Coronary artery (tissue), 2 donors: Measurements from ENCODE around the gene VPS35L.

ENCODE experiments used
- DNase-seq: peaks from one replicate; pipeline ENCODE4 v3.0.0-alpha.2; 2017; ENCODE audit warnings: low spot score
- H3K27ac ChIP-seq, 2 donors: fragments of 200-600 bp; sonication (generic); one replicate each; pipeline ENCODE4 v1.5.1; 2016 to 2019
- H3K4me3 ChIP-seq: fragments of 200-600 bp; sonication (generic); 2 replicates; pipeline ENCODE4 v1.5.1; 2016; ENCODE audit warnings: mild to moderate bottlenecking, moderate library complexity
- TF ChIP-seq, protein P1 (sequence below): fragments of 200-600 bp; sonication (generic); IDR thresholded peaks from one replicate; pipeline ENCODE4 v1.5.1; 2019; ENCODE audit warnings: antibody characterized with exemption

VPS35L gene

GRCh38 chr16:19578378-19578971 is 23.0 kb downstream of the VPS35L start:
- no peak overlapping the region for H3K27ac ChIP-seq
- no peak for DNase-seq
- no peak overlapping the region for H3K4me3 ChIP-seq
- TF ChIP-seq, protein P1, sequence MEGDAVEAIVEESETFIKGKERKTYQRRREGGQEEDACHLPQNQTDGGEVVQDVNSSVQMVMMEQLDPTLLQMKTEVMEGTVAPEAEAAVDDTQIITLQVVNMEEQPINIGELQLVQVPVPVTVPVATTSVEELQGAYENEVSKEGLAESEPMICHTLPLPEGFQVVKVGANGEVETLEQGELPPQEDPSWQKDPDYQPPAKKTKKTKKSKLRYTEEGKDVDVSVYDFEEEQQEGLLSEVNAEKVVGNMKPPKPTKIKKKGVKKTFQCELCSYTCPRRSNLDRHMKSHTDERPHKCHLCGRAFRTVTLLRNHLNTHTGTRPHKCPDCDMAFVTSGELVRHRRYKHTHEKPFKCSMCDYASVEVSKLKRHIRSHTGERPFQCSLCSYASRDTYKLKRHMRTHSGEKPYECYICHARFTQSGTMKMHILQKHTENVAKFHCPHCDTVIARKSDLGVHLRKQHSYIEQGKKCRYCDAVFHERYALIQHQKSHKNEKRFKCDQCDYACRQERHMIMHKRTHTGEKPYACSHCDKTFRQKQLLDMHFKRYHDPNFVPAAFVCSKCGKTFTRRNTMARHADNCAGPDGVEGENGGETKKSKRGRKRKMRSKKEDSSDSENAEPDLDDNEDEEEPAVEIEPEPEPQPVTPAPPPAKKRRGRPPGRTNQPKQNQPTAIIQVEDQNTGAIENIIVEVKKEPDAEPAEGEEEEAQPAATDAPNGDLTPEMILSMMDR: no peak

- TF ChIP-seq, protein P1: no peak
- no peak for DNase-seq
- H3K4me3 ChIP-seq: no peak overlapping the region
- no peak overlapping the region for H3K27ac ChIP-seq
Observed at GRCh38 chr16:19582050-19582831, 26.7 kb downstream of the VPS35L start.

DNA sequence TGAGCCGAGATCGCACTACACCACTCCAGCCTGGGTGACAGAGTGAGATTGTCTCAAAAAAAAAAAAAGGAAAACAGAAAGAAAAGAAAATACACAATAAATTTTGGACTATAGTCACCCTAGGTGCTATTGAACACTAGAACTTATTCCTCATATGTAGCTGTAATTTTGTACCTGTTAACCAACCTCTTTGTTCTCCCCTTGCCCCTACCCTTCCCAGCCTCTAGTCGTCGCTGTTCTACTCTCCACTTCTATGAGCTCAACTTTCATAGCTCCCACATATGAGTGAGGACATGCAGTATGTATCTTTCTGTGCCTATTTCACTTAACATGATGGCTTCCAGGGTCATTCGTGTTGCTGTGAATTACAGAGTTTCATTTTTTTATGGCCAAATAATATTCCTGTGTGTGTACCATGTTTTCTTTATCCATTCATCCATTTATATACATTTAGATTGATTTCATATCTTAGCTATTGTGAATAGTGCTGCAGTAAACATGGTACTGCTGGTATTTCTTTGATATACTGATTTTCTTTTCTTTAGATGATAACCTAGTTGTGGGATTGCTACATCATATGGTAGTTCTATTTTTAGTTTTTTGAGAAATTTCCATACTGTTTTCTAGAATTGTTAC is 28.3 kb downstream of the VPS35L start:
- H3K27ac ChIP-seq: no peak overlapping the region
- TF ChIP-seq, protein P1: peak; percentile 56
- DNase-seq: no peak
- no peak overlapping the region for H3K4me3 ChIP-seq

- Histone ChIP-seq H3K4me3 (no peak overlapping the region), H3K27ac (no peak overlapping the region)
- TF ChIP-seq, protein P1: no peak
- DNase-seq: no peak
Observed at GRCh38 chr16:19588661-19589060, 33.2 kb downstream of the VPS35L start.

DNA sequence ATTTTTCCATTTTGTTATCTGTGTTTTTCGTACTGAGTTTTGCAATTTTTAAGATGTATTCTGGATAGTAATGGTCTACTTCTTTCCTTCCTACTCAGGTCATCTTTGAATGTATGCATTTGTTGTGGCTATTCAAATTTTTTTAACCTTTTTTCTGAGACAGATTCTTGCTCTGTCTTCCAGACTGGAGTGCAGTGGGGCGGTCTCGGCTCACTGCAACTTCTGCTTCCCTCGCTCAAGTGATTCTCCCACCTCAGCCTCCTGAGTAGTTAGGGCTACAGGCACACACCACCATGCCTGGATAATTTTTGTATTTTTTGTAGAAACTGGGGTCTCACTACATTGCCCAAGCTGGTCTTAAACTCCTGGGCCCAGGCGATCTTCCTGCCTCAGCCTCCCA is 33.6 kb downstream of the VPS35L start:
- TF ChIP-seq, protein P1: no peak
- Histone ChIP-seq H3K4me3 (no peak overlapping the region), H3K27ac (no peak overlapping the region)
- no peak for DNase-seq

- no peak for DNase-seq
- no peak overlapping the region for H3K4me3 ChIP-seq
- TF ChIP-seq, protein P1: no peak
- H3K27ac ChIP-seq: no peak overlapping the region
Observed at GRCh38 chr16:19589771-19590302, 34.3 kb downstream of the VPS35L start.
